Measurements from ENCODE around the gene TMEM254. TPM values are rescaled to one million over a fixed set of nuclear protein-coding genes. Genes with fewer than 3 reads are reported as not detected.
"Not testable (repeated sequence)": the region's sequence is repeated elsewhere in the genome, so short reads cannot be mapped to it uniquely, and the experiment has no call there.

TMEM254 gene
- total RNA-seq, 2 experiments from 2014 or later: 13.6 to 20.4 TPM

- ChIA-PET POLR2A (no interaction called here), CTCF (interaction anchor here (1.1 kb wide), 1 partner anchor 19 kb away, joined by 4 read pairs; no protein-coding TSS in a partner anchor)
- Mint-ChIP-seq H3K9me3 (no peaks in the 10 kb centered on the region), H3K27me3 (peaks cover 19% of the 10 kb centered on the region), H3K36me3 (ENCODE audit: low read depth) (no peaks in the 10 kb centered on the region), H3K27ac (no peak overlapping the region), H3K4me3 (no peak overlapping the region), H3K4me1 (no peaks in the 10 kb centered on the region)
- DNase-seq: no peak
Measured at GRCh38 chr10:80122746-80123145, 44.3 kb downstream of the TMEM254 start.

- H3K27ac Mint-ChIP-seq: no peak overlapping the region
- DNase-seq: no peak
- no peaks in the 10 kb centered on the region for H3K9me3 Mint-ChIP-seq
- POLR2A ChIA-PET: no interaction called here
- peaks cover 13% of the 10 kb centered on the region for H3K27me3 Mint-ChIP-seq
- CTCF ChIA-PET: interaction anchor here (0.5 to 1.0 kb wide), 2 partner anchors 17 to 55 kb away, joined by 4 to 6 read pairs; no protein-coding TSS in a partner anchor
- H3K4me3 Mint-ChIP-seq: no peak overlapping the region
- no peaks in the 10 kb centered on the region for H3K36me3 Mint-ChIP-seq (ENCODE audit: low read depth)
- no peaks in the 10 kb centered on the region for H3K4me1 Mint-ChIP-seq
Measured at GRCh38 chr10:80126876-80127275, 48.4 kb downstream of the TMEM254 start.

DNA sequence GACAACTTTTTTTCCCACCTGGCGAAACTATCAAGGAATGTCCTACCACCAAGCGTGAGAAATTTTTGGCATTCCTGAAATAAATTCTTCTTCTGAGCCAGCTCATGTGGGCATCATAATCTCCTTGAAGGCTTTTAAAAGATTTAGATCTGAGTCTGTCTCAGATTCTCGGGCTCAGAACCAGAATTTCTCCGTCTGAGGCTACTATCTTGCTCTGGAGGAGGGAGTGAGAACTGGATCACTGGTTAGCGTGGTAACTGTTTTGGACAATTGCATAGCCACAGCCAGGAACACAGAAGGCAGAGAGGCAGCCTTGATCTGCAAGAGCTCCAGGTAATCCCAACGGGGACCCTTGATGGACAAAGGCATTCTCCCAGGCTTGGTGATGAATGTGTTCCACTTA is 53.0 kb downstream of the TMEM254 start:
- H3K27me3 Mint-ChIP-seq: peaks cover 27% of the 10 kb centered on the region
- CTCF ChIA-PET: no interaction called here
- H3K36me3 Mint-ChIP-seq (ENCODE audit: low read depth): no peaks in the 10 kb centered on the region
- peaks cover 3% of the 10 kb centered on the region for H3K4me1 Mint-ChIP-seq
- H3K9me3 Mint-ChIP-seq: no peaks in the 10 kb centered on the region
- H3K27ac Mint-ChIP-seq: no peak overlapping the region
- no peak for DNase-seq
- H3K4me3 Mint-ChIP-seq: no peak overlapping the region
- POLR2A ChIA-PET: no interaction called here

DNA sequence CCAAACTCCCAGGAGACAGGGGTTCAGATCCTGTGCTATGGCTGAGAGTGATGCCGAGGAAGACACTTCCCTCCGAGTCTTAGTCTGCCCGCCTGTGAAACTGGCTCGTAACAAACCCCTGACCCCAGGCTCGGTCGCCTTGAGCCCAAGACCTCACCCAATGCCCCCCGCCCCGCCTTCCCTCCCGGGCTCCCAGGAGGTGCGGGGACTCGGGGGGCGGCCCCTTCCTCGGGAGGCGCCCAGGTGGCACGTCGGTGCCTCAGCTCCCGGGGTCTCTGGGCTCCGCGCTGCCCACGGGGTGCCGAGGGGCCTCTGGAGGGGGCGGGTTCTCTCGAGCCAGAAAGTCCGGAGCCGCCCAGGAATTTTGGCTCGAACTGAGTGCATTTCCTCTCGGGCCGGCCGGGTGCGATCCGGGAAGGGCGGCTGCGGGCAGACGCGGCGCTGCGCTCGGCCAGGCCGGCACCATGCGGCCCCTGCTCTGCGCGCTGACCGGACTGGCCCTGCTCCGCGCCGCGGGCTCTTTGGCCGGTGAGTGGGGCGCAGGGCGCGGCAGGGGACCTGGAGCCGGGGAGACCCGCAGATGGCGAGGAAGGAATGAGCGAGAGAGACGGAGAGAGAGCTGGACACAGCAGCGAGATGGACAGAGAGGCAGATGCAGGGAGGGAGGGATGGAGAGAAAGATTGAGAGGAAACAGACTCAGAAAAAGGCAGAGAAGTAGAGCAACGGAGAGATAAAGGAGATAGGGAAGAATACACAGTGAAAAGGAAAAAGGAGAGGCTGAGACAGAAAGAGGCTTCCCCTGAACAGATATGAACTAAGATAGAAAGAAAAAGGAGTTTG is 54.1 kb downstream of the TMEM254 start, which contains the start of gene PLAC9:
Gene PLAC9 (plus strand): TSS at position 432 of the 841 bp plus-strand sequence. CDS start 33 bp downstream, at position 465.
- no peak for DNase-seq
- H3K4me3 Mint-ChIP-seq: no peak within 1 kb of the TSS
- H3K27ac Mint-ChIP-seq: no peak within 1 kb of the TSS
- H3K36me3 Mint-ChIP-seq (ENCODE audit: low read depth): no peaks in the 10 kb centered on the region
- CTCF ChIA-PET: interaction anchor here (1.2 kb wide), 1 partner anchor 12 kb away, joined by 7 read pairs; no protein-coding TSS in a partner anchor
- peaks cover 3% of the 10 kb centered on the region for H3K4me1 Mint-ChIP-seq
- H3K27me3 Mint-ChIP-seq: peaks cover 27% of the 10 kb centered on the region
- POLR2A ChIA-PET: no interaction called here
- no peaks in the 10 kb centered on the region for H3K9me3 Mint-ChIP-seq

- H3K27ac Mint-ChIP-seq: no peak overlapping the region
- no peak for DNase-seq
Measured at GRCh38 chr10:80133206-80133605, 54.7 kb downstream of the TMEM254 start.

DNA sequence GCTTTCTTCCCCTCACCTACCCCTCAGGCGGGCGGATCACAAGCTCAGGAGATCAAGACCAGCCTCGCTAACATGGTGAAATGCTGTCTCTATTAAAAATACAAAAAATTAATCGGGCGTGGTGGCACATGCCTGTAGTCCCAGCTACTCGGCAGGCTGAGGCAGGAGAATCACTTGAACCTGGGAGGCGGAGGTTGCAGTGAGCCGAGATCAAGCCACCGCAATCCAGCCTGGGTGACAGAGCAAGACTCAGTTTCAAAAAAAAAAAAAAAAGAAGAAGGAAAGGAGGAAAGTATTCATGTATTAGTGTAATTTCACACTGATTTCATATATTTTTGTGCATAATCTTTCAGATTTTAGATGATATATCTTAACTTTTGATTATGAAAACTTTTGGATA is 55.2 kb downstream of the TMEM254 start:
- H3K4me1 Mint-ChIP-seq: not testable (repeated sequence)
- CTCF ChIA-PET: interaction anchor here (0.7 to 1.2 kb wide), 2 partner anchors 11 to 288 kb away, joined by 3 to 7 read pairs; no protein-coding TSS in a partner anchor

More at GRCh38 chr10:80133206-80133605, 54.7 kb downstream of the TMEM254 start:
- Mint-ChIP-seq H3K27me3 (peaks cover 27% of the 10 kb centered on the region), H3K4me3 (no peak overlapping the region), H3K4me1 (peaks cover 3% of the 10 kb centered on the region), H3K9me3 (no peaks in the 10 kb centered on the region), H3K36me3 (ENCODE audit: low read depth) (no peaks in the 10 kb centered on the region)
- CTCF ChIA-PET: interaction anchor here (0.7 to 1.2 kb wide), 2 partner anchors 11 to 288 kb away, joined by 3 to 7 read pairs; no protein-coding TSS in a partner anchor
- POLR2A ChIA-PET: no interaction called here

GRCh38 chr10:80136134-80136571 is 57.7 kb downstream of the TMEM254 start:
- H3K27ac Mint-ChIP-seq: no peak overlapping the region
- H3K36me3 Mint-ChIP-seq (ENCODE audit: low read depth): no peaks in the 10 kb centered on the region
- POLR2A ChIA-PET: no interaction called here
- no peaks in the 10 kb centered on the region for H3K9me3 Mint-ChIP-seq
- DNase-seq: no peak
- H3K4me3 Mint-ChIP-seq: no peak overlapping the region
- peaks cover 3% of the 10 kb centered on the region for H3K4me1 Mint-ChIP-seq
- CTCF ChIA-PET: no interaction called here
- peaks cover 32% of the 10 kb centered on the region for H3K27me3 Mint-ChIP-seq

More for the DNA sequence above, 55.2 kb downstream of the TMEM254 start:
- H3K9me3 Mint-ChIP-seq; H3K27ac Mint-ChIP-seq; H3K4me3 Mint-ChIP-seq; POLR2A ChIA-PET; DNase-seq; H3K36me3 Mint-ChIP-seq (ENCODE audit: low read depth): not testable (repeated sequence)
- H3K27me3 Mint-ChIP-seq: peaks cover 27% of the 10 kb centered on the region

- DNase-seq: no peak
- Mint-ChIP-seq H3K27ac (no peak overlapping the region), H3K36me3 (ENCODE audit: low read depth) (no peaks in the 10 kb centered on the region), H3K27me3 (peaks cover 21% of the 10 kb centered on the region), H3K4me3 (no peak overlapping the region), H3K4me1 (peaks cover 3% of the 10 kb centered on the region), H3K9me3 (no peaks in the 10 kb centered on the region)
- ChIA-PET CTCF (no interaction called here), POLR2A (no interaction called here)
Measured at GRCh38 chr10:80137031-80137862, 58.8 kb downstream of the TMEM254 start.

DNA sequence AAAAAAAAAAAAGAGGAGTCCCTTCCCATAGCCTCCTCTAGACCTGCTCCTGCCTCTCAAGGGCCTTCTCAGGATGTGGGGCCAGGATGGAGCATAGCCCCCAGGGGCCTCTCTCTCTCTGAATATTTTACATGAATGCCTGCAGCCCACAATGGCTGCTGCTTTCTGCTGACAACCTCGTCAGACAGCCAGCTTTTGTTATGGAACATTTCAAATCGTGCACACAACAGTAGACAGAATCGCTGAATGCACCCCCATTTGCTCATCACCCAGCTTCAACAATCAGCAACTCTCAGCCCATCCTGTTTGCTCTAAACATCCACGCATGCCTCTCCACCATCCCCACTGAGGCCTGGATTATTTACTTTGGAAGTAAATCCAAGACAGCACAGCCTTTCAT is 59.5 kb downstream of the TMEM254 start:
- no peak for DNase-seq
- H3K4me1 Mint-ChIP-seq: peaks cover 1% of the 10 kb centered on the region
- H3K27me3 Mint-ChIP-seq: peaks cover 18% of the 10 kb centered on the region
- H3K27ac Mint-ChIP-seq: no peak overlapping the region
- no peaks in the 10 kb centered on the region for H3K9me3 Mint-ChIP-seq
- no peak overlapping the region for H3K4me3 Mint-ChIP-seq
- ChIA-PET POLR2A (no interaction called here), CTCF (no interaction called here)
- no peaks in the 10 kb centered on the region for H3K36me3 Mint-ChIP-seq (ENCODE audit: low read depth)

- Mint-ChIP-seq H3K27me3 (peaks cover 10% of the 10 kb centered on the region), H3K36me3 (ENCODE audit: low read depth) (no peaks in the 10 kb centered on the region), H3K4me3 (no peak overlapping the region), H3K4me1 (peaks cover 7% of the 10 kb centered on the region), H3K27ac (no peak overlapping the region), H3K9me3 (no peaks in the 10 kb centered on the region)
- DNase-seq: no peak
- POLR2A ChIA-PET: no interaction called here
- CTCF ChIA-PET: interaction anchor here (0.7 to 1.1 kb wide), 2 partner anchors 83 to 370 kb away, joined by 3 read pairs; no protein-coding TSS in a partner anchor
Measured at GRCh38 chr10:80139265-80139664, 60.8 kb downstream of the TMEM254 start.

- DNase-seq: no peak
- Mint-ChIP-seq H3K36me3 (ENCODE audit: low read depth) (no peaks in the 10 kb centered on the region), H3K4me3 (no peak overlapping the region), H3K9me3 (no peaks in the 10 kb centered on the region), H3K27ac (no peak overlapping the region), H3K27me3 (peaks cover 7% of the 10 kb centered on the region), H3K4me1 (peaks cover 16% of the 10 kb centered on the region)
- ChIA-PET POLR2A (no interaction called here), CTCF (interaction anchor here (0.7 kb wide), 3 partner anchors 38 to 369 kb away, joined by 3 to 4 read pairs (median 3); no protein-coding TSS in a partner anchor)
Measured at GRCh38 chr10:80140251-80140650, 61.8 kb downstream of the TMEM254 start.

- peaks cover 7% of the 10 kb centered on the region for H3K27me3 Mint-ChIP-seq
- no peak overlapping the region for H3K4me3 Mint-ChIP-seq
- POLR2A ChIA-PET: no interaction called here
- H3K4me1 Mint-ChIP-seq: peaks cover 21% of the 10 kb centered on the region
- DNase-seq: no peak
- H3K9me3 Mint-ChIP-seq: no peaks in the 10 kb centered on the region
- no peaks in the 10 kb centered on the region for H3K36me3 Mint-ChIP-seq (ENCODE audit: low read depth)
- no peak overlapping the region for H3K27ac Mint-ChIP-seq
- CTCF ChIA-PET: interaction anchor here (1.9 to 4.1 kb wide), 3 partner anchors 11 to 80 kb away, joined by 7 to 47 read pairs (median 11); no protein-coding TSS in a partner anchor
Measured at GRCh38 chr10:80141696-80142460, 63.4 kb downstream of the TMEM254 start.
